Measurements from ENCODE around the gene C22orf15.

C22orf15 gene

GRCh38 chr22:23745791-23746190, 17.0 kb upstream of the C22orf15 start:
- Histone ChIP-seq H3K27ac (ENCODE audit: low read length) (no peak overlapping the region), H4K20me1 (ENCODE audit: insufficient read depth, low read length) (no peaks in the 10 kb centered on the region), H3K9ac (ENCODE audit: low read length) (no peak overlapping the region), H2AFZ (ENCODE audit: low read depth, low read length) (no peak overlapping the region), H3K4me1 (ENCODE audit: low read length) (peaks cover 22% of the 10 kb centered on the region), H3K27me3 (ENCODE audit: low read depth, low read length) (no peaks in the 10 kb centered on the region), H3K4me2 (ENCODE audit: low read length) (no peak overlapping the region), H3K9me3 (ENCODE audit: insufficient read depth, low read length) (no peaks in the 10 kb centered on the region), H3K36me3 (replicated peaks; ENCODE audit: low read depth, low read length) (peaks cover 7% of the 10 kb centered on the region), H3K79me2 (ENCODE audit: low read length) (no peaks in the 10 kb centered on the region), H3K4me3 (ENCODE audit: low read length) (no peak overlapping the region)
- TF ChIP-seq EZH2phosphoT487 (IDR thresholded peaks at IDR 0.05; ENCODE audit: low read depth): no peak
- no peak for TF ChIP-seq CTCF (IDR thresholded peaks at IDR 0.05; ENCODE audit: low read depth, low read length)

GRCh38 chr22:23749841-23750301, 12.9 kb upstream of the C22orf15 start:
- peaks cover 50% of the 10 kb centered on the region for H3K4me1 ChIP-seq (ENCODE audit: low read length)
- no peak overlapping the region for H3K27ac ChIP-seq (ENCODE audit: low read length)
- H3K9ac ChIP-seq (ENCODE audit: low read length): peak overlapping the region; percentile 72; the same call in 1 of the 2 replicates
- H2AFZ ChIP-seq (ENCODE audit: low read depth, low read length): no peak overlapping the region
- H3K36me3 ChIP-seq (replicated peaks; ENCODE audit: low read depth, low read length): no peaks in the 10 kb centered on the region
- peak overlapping the region; percentile 91 for H3K4me3 ChIP-seq (ENCODE audit: low read length)
- TF ChIP-seq EZH2phosphoT487 (IDR thresholded peaks at IDR 0.05; ENCODE audit: low read depth) (no peak), CTCF (IDR thresholded peaks at IDR 0.05; ENCODE audit: low read depth, low read length) (no peak)
- H3K9me3 ChIP-seq (ENCODE audit: insufficient read depth, low read length): no peaks in the 10 kb centered on the region
- H3K27me3 ChIP-seq (ENCODE audit: low read depth, low read length): no peaks in the 10 kb centered on the region
- H3K4me2 ChIP-seq (ENCODE audit: low read length): peak overlapping the region; percentile 94
- no peaks in the 10 kb centered on the region for H3K79me2 ChIP-seq (ENCODE audit: low read length)
- H4K20me1 ChIP-seq (ENCODE audit: insufficient read depth, low read length): no peaks in the 10 kb centered on the region

- H3K4me1 ChIP-seq (ENCODE audit: low read length): peaks cover 50% of the 10 kb centered on the region
- H3K79me2 ChIP-seq (ENCODE audit: low read length): no peaks in the 10 kb centered on the region
- peak overlapping the region; percentile 91 for H3K4me3 ChIP-seq (ENCODE audit: low read length)
- peak overlapping the region; percentile 72 for H3K9ac ChIP-seq (ENCODE audit: low read length)
- TF ChIP-seq CTCF (IDR thresholded peaks at IDR 0.05; ENCODE audit: low read depth, low read length) (no peak), EZH2phosphoT487 (IDR thresholded peaks at IDR 0.05; ENCODE audit: low read depth) (no peak)
- peak overlapping the region; percentile 94 for H3K4me2 ChIP-seq (ENCODE audit: low read length)
- no peaks in the 10 kb centered on the region for H3K27me3 ChIP-seq (ENCODE audit: low read depth, low read length)
- H2AFZ ChIP-seq (ENCODE audit: low read depth, low read length): peak overlapping the region; percentile 84
- no peaks in the 10 kb centered on the region for H3K36me3 ChIP-seq (replicated peaks; ENCODE audit: low read depth, low read length)
- H4K20me1 ChIP-seq (ENCODE audit: insufficient read depth, low read length): no peaks in the 10 kb centered on the region
- no peak overlapping the region for H3K27ac ChIP-seq (ENCODE audit: low read length)
- no peaks in the 10 kb centered on the region for H3K9me3 ChIP-seq (ENCODE audit: insufficient read depth, low read length)
Measured at GRCh38 chr22:23750367-23750713, 12.4 kb upstream of the C22orf15 start.

GRCh38 chr22:23750714-23751440, 11.9 kb upstream of the C22orf15 start, which contains the start of gene ZNF70:
Gene ZNF70 (minus strand): TSS chr22:23751112. CDS start chr22:23745140, 5,972 bp downstream.
- Histone ChIP-seq H4K20me1 (ENCODE audit: insufficient read depth, low read length) (no peaks in the 10 kb centered on the region), H2AFZ (ENCODE audit: low read depth, low read length) (peak within 1 kb of the TSS; percentile 84), H3K27me3 (ENCODE audit: low read depth, low read length) (no peaks in the 10 kb centered on the region), H3K4me3 (ENCODE audit: low read length) (peak within 1 kb of the TSS; percentile 91), H3K4me2 (ENCODE audit: low read length) (peak within 1 kb of the TSS; percentile 98), H3K9ac (ENCODE audit: low read length) (peak within 1 kb of the TSS; percentile 87), H3K9me3 (ENCODE audit: insufficient read depth, low read length) (no peaks in the 10 kb centered on the region), H3K79me2 (ENCODE audit: low read length) (no peaks in the 10 kb centered on the region), H3K36me3 (replicated peaks; ENCODE audit: low read depth, low read length) (no peaks in the 10 kb centered on the region), H3K27ac (ENCODE audit: low read length) (peak within 1 kb of the TSS; percentile 76), H3K4me1 (ENCODE audit: low read length) (peaks cover 50% of the 10 kb centered on the region)
- TF ChIP-seq EZH2phosphoT487 (IDR thresholded peaks at IDR 0.05; ENCODE audit: low read depth) (no peak), CTCF (IDR thresholded peaks at IDR 0.05; ENCODE audit: low read depth, low read length) (peak; percentile 26; the same call in 1 of the 2 replicates)

Measured in OCI-LY3 (cell line).